GM06990 (cell line): ENCODE data around the gene SPTLC2.
"Not testable (repeated sequence)": the region's sequence is repeated elsewhere in the genome, so short reads cannot be mapped to it uniquely, and the experiment has no call there.

Source experiments
- DNase-seq: peaks from one replicate; pipeline ENCODE4 v3.0.0-alpha.2; 2011; ENCODE audit not compliant: insufficient read length; ENCODE audit errors: extremely low read depth
- H3K27me3 ChIP-seq: replicated peaks from 2 replicates; pipeline ENCODE4 v1.6.0; 2011; ENCODE audit warnings: low read length; ENCODE audit not compliant: control insufficient read depth, insufficient read depth
- H3K36me3 ChIP-seq: 2 replicates; pipeline ENCODE4 v1.5.1; 2011; ENCODE audit warnings: low read length; ENCODE audit not compliant: control insufficient read depth, insufficient read depth
- H3K4me3 ChIP-seq: replicated peaks from 2 replicates; pipeline ENCODE4 v1.5.1; 2011; ENCODE audit warnings: low read depth, mild to moderate bottlenecking, control low read depth, low read length
- CTCF ChIP-seq: IDR thresholded peaks from 2 replicates; pipeline ENCODE4 v1.5.1; 2011; ENCODE audit warnings: low read length, control low read depth, mild to moderate bottlenecking, inconsistent platforms; ENCODE audit not compliant: insufficient read depth, poor library complexity, severe bottlenecking

SPTLC2 gene

DNA sequence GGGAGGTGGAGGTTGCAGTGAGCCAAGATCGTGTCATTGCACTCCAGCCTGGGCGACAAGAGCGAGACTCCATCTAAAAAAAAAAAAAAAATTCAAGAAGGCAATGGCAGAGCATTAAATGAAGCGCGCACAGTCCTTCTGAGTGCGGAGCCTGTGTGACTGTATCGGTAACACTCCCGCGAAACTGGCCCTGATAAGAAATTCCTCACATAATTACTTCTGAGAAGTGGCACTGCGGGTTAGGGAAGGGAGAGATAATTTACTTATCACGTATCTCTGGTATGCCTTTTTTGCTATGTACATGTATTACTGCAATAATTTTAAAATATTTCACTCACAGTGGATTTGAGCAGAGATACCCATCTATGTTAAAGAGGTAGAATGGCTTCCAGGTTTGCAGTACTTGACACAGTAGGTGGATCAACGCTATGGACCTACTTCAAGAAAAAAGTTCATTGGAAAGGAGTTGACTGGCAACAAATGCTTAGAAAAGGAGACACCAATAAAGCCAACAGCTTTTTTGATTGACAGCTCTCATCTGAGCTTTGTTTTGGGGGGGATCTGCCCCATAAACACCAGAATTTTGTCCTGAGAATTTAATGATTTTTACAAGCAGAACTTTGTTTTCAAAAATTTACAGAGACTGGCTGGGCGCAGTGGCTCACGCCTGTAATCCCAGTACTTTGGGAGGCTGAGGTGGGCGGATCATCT is 29.2 kb upstream of the SPTLC2 start:
- no peak for TF ChIP-seq CTCF
- no peak for DNase-seq
- Histone ChIP-seq H3K4me3 (no peak overlapping the region), H3K36me3 (no peaks in the 10 kb centered on the region), H3K27me3 (no peaks in the 10 kb centered on the region)

DNA sequence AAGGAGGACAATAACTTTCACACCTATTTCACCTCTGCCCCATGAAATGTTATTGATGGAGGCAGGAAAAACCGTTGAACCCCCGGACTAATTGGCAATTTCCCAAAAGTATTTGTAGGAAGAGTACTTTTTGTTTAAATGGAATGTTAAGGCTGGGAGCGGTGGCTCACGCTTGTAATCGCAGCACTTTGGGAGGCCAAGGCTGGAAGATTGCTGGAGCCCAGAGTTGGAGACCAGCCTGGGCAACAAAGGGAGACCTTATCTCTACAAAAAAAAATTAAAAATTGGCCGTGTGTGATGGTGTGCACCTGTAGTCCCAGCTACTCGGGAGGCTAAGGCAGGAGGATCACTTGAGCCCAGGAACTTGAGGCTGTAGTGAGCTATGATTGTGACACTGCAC is 26.0 kb upstream of the SPTLC2 start:
- DNase-seq: no peak
- no peaks in the 10 kb centered on the region for H3K27me3 ChIP-seq
- TF ChIP-seq CTCF: no peak
- no peak overlapping the region for H3K4me3 ChIP-seq
- no peaks in the 10 kb centered on the region for H3K36me3 ChIP-seq

DNA sequence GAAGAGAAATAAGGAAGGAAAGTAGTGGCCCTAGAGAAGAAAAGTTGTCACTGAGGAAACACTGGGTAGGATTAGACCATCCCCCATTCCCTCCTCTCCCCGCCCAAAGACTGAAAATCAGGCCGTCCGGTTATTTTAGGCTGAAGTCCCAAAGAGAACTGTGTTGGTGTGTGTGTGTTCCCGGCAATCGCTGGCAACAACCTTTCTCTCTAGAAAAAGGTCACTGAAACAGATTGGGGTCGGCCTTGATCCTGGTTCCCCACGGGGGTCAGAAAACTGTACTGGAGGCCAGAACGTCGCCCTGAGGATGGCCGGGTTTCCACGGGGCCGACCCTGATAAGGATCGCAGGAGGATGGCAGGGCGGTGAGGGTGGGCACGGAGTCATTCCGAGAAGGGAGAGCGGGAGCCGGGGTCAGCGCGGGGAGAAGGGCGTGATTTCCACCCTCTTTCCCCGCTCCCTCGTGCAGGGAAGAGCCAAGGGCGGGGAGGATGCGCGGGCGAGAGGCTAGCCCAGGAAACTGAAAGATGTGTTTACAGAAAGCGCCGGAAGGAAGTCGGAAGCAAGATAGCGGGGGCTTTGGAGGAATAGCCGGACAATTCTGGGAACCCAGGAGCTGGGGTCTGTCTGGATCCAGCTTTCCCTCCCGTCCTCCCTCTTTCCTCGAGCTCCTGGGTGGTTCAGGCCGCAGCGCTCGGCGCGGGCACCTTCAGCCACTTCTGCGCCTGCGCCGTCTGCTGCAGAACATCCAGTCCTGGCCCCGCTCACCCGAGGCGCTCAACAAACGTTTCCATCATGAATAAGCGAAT is 25.3 kb upstream of the SPTLC2 start:
- TF ChIP-seq CTCF: no peak
- H3K27me3 ChIP-seq: no peaks in the 10 kb centered on the region
- peak; percentile 76 for DNase-seq
- peak overlapping the region; percentile 64 for H3K4me3 ChIP-seq
- H3K36me3 ChIP-seq: no peaks in the 10 kb centered on the region

- no peak for TF ChIP-seq CTCF
- peak; percentile 24 for DNase-seq
- H3K4me3 ChIP-seq: peak overlapping the region; percentile 64; the same call in 1 of the 2 replicates
- H3K36me3 ChIP-seq: no peaks in the 10 kb centered on the region
- no peaks in the 10 kb centered on the region for H3K27me3 ChIP-seq
Measured at GRCh38 chr14:77640756-77641533, 24.5 kb upstream of the SPTLC2 start.

- no peak for DNase-seq
- H3K36me3 ChIP-seq: no peaks in the 10 kb centered on the region
- H3K27me3 ChIP-seq: no peaks in the 10 kb centered on the region
- no peak overlapping the region for H3K4me3 ChIP-seq
- no peak for TF ChIP-seq CTCF
Measured at GRCh38 chr14:77638771-77639171, 22.3 kb upstream of the SPTLC2 start.

DNA sequence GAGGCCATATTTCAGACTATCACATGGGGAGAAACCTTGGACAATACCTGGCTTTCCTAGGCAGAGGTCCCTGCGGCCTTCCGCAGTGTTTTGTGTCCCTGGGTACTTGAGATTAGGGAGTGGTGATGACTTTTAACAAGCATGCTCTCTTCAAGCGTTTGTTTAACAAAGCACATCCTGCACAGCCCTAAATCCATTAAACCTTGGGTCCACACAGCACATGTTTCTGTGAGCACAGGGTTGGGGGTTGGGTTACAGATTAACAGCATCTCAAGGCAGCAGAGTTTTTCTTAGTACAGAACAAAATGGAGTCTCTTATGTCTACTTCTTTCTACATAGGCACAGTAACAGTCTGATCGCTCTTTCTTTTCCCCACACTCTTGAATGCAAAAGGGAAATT is 19.4 kb upstream of the SPTLC2 start:
- not testable (repeated sequence) for DNase-seq, H3K27me3 ChIP-seq, H3K36me3 ChIP-seq, H3K4me3 ChIP-seq

GRCh38 chr14:77635466-77635865 is 19.0 kb upstream of the SPTLC2 start:
- DNase-seq, H3K4me3 ChIP-seq, H3K36me3 ChIP-seq, H3K27me3 ChIP-seq: not testable (repeated sequence)
